Endodermal cell (in vitro differentiated cells): ENCODE data around the gene GPM6B. TPM values are rescaled to one million over a fixed set of nuclear protein-coding genes. Genes with fewer than 3 reads are reported as not detected.

Source experiments
- DNase-seq: peaks from one replicate; pipeline ENCODE4 v3.0.0-alpha.2; 2017
- H3K27ac ChIP-seq: 2 replicates; pipeline ENCODE4 v1.5.1; 2013; ENCODE audit warnings: mild to moderate bottlenecking, low read depth, low read length, moderate library complexity
- H3K27me3 ChIP-seq: 2 replicates; pipeline ENCODE4 v1.6.1; 2013; ENCODE audit warnings: mild to moderate bottlenecking, low read length, moderate library complexity; ENCODE audit not compliant: insufficient read depth, control insufficient read depth, poor library complexity, severe bottlenecking
- H3K36me3 ChIP-seq: 2 replicates; pipeline ENCODE4 v1.7.0; 2013; ENCODE audit warnings: mild to moderate bottlenecking, low read length, moderate library complexity; ENCODE audit not compliant: control insufficient read depth, insufficient read depth
- H3K4me1 ChIP-seq: one replicate; pipeline ENCODE4 v1.7.0; 2013; ENCODE audit warnings: low read length; ENCODE audit not compliant: control insufficient read depth, insufficient read depth
- H3K4me3 ChIP-seq: 2 replicates; pipeline ENCODE4 v1.5.1; 2013; ENCODE audit warnings: mild to moderate bottlenecking, low read length, moderate library complexity
- H3K9ac ChIP-seq: 2 replicates; pipeline ENCODE4 v1.6.1; 2013; ENCODE audit warnings: mild to moderate bottlenecking, low read length, moderate library complexity; ENCODE audit not compliant: poor library complexity, severe bottlenecking; ENCODE audit errors: extremely low read depth
- H3K9me3 ChIP-seq: 2 replicates; pipeline ENCODE4 v1.6.1; 2013; ENCODE audit warnings: mild to moderate bottlenecking, low read length, moderate library complexity; ENCODE audit not compliant: control insufficient read depth
- H3K27ac Mint-ChIP-seq: 2 replicates; pipeline ENCODE4 v1.8.0; 2020; ENCODE audit warnings: mixed read lengths
- H3K27me3 Mint-ChIP-seq: 2 replicates; pipeline ENCODE4 v1.8.0; 2021; ENCODE audit warnings: mild to moderate bottlenecking, mixed read lengths; ENCODE audit not compliant: insufficient read depth
- H3K36me3 Mint-ChIP-seq: 2 replicates; pipeline ENCODE4 v1.8.0; 2020; ENCODE audit warnings: low read depth, mixed read lengths
- H3K4me1 Mint-ChIP-seq: 2 replicates; pipeline ENCODE4 v1.8.0; 2020; ENCODE audit warnings: mixed read lengths
- H3K4me3 Mint-ChIP-seq: 2 replicates; pipeline ENCODE4 v1.8.0; 2020; ENCODE audit warnings: mild to moderate bottlenecking, moderate library complexity, mixed read lengths
- H3K9me3 Mint-ChIP-seq: 2 replicates; pipeline ENCODE4 v1.8.0; 2020; ENCODE audit warnings: mild to moderate bottlenecking, mixed read lengths
- CTCF ChIP-seq: fragments of 200-600 bp; sonication (generic); conservative IDR thresholded peaks from 2 replicates; pipeline ENCODE4 v1.5.0; 2021; ENCODE audit warnings: antibody characterized with exemption, mild to moderate bottlenecking
- WGBS, 2 experiments: methylation state at CpG; one replicate each; pipeline versions ENCODE4 v1.1.5 to v1.1.7; 2013; ENCODE audit warnings: missing lambda C conversion rate in 2 of 2, mixed read lengths in 1 of 2; ENCODE audit not compliant: insufficient coverage in 1 of 2, insufficient read length in 1 of 2; 5-methylcytosine and 5-hydroxymethylcytosine counted together
- total RNA-seq, 2 donors: library from RNA; stranded (reverse); fragmentation: NEBNext Ultra II Directional in 1 of 2; extraction: Animal tissue kit (Norgen Biotek cat#: 25700) in 1 of 2; gene quantifications; 2 replicates in 1 of 2; 3 replicates in 1 of 2; pipeline ENCODE4 v1.2.1, GENCODE V29; 2021

The GPM6B gene
- total RNA-seq, 2 donors from 2014 or later: 26.2 to 61.1 TPM

- peaks cover 51% of the 10 kb centered on the region for H3K36me3 ChIP-seq
- H3K9ac ChIP-seq: no peak overlapping the region
- peaks cover 37% of the 10 kb centered on the region for H3K36me3 Mint-ChIP-seq
- no peaks in the 10 kb centered on the region for H3K9me3 ChIP-seq
- TF ChIP-seq CTCF: no peak
- H3K4me3 Mint-ChIP-seq: no peak overlapping the region
- 93% methylated on average over 2 of the region's 3 CpGs; no CpG with 5 or more reads in 1 of the 2 experiments for WGBS, 2 experiments
- H3K27me3 ChIP-seq: no peaks in the 10 kb centered on the region
- H3K27me3 Mint-ChIP-seq: no peaks in the 10 kb centered on the region
- H3K27ac Mint-ChIP-seq: no peak overlapping the region
- H3K4me3 ChIP-seq: no peak overlapping the region
- peaks cover 36% of the 10 kb centered on the region for H3K9me3 Mint-ChIP-seq
- H3K4me1 Mint-ChIP-seq: peaks cover 9% of the 10 kb centered on the region
- H3K27ac ChIP-seq: no peak overlapping the region
- no peak for DNase-seq
- H3K4me1 ChIP-seq: peaks cover 3% of the 10 kb centered on the region
Observed at GRCh38 chrX:13752141-13752540, 64.8 kb downstream of the GPM6B start.

GRCh38 chrX:13750812-13751211, 66.1 kb downstream of the GPM6B start:
- H3K9me3 ChIP-seq: no peaks in the 10 kb centered on the region
- no peak overlapping the region for H3K27ac ChIP-seq
- H3K27me3 ChIP-seq: no peaks in the 10 kb centered on the region
- H3K4me1 ChIP-seq: peaks cover 3% of the 10 kb centered on the region
- Mint-ChIP-seq H3K4me1 (peaks cover 5% of the 10 kb centered on the region), H3K4me3 (no peak overlapping the region), H3K27me3 (no peaks in the 10 kb centered on the region), H3K27ac (no peak overlapping the region), H3K36me3 (peaks cover 42% of the 10 kb centered on the region), H3K9me3 (peaks cover 40% of the 10 kb centered on the region)
- DNase-seq: no peak
- no peak overlapping the region for H3K4me3 ChIP-seq
- no peak for TF ChIP-seq CTCF
- no peak overlapping the region for H3K9ac ChIP-seq
- peaks cover 55% of the 10 kb centered on the region for H3K36me3 ChIP-seq

GRCh38 chrX:13750204-13750603, 66.7 kb downstream of the GPM6B start:
- no peak overlapping the region for H3K27ac Mint-ChIP-seq

More at GRCh38 chrX:13750204-13750603, 66.7 kb downstream of the GPM6B start:
- Mint-ChIP-seq H3K27me3 (no peaks in the 10 kb centered on the region), H3K9me3 (peaks cover 40% of the 10 kb centered on the region), H3K4me1 (peaks cover under 1% of the 10 kb centered on the region), H3K36me3 (peaks cover 46% of the 10 kb centered on the region), H3K4me3 (no peak overlapping the region)
- H3K27me3 ChIP-seq: no peaks in the 10 kb centered on the region
- no peak overlapping the region for H3K4me3 ChIP-seq
- no peaks in the 10 kb centered on the region for H3K9me3 ChIP-seq
- H3K4me1 ChIP-seq: peaks cover 3% of the 10 kb centered on the region
- peak; percentile 77 for TF ChIP-seq CTCF
- H3K9ac ChIP-seq: no peak overlapping the region
- DNase-seq: no peak
- peaks cover 59% of the 10 kb centered on the region for H3K36me3 ChIP-seq
- H3K27ac ChIP-seq: no peak overlapping the region
